HG02884 (cell line): Measurements from ENCODE around the gene CD300H.
"Not testable (repeated sequence)": the region's sequence is repeated elsewhere in the genome, so short reads cannot be mapped to it uniquely, and the experiment has no call there.

ENCODE experiments used
- ATAC-seq: cut with Tn5 transposase; IDR thresholded peaks from one replicate; pipeline ENCODE4 v1.9.1; 2021; ENCODE audit warnings: mild to moderate bottlenecking, moderate library complexity; ENCODE audit not compliant: unreplicated experiment

Gene CD300H

DNA sequence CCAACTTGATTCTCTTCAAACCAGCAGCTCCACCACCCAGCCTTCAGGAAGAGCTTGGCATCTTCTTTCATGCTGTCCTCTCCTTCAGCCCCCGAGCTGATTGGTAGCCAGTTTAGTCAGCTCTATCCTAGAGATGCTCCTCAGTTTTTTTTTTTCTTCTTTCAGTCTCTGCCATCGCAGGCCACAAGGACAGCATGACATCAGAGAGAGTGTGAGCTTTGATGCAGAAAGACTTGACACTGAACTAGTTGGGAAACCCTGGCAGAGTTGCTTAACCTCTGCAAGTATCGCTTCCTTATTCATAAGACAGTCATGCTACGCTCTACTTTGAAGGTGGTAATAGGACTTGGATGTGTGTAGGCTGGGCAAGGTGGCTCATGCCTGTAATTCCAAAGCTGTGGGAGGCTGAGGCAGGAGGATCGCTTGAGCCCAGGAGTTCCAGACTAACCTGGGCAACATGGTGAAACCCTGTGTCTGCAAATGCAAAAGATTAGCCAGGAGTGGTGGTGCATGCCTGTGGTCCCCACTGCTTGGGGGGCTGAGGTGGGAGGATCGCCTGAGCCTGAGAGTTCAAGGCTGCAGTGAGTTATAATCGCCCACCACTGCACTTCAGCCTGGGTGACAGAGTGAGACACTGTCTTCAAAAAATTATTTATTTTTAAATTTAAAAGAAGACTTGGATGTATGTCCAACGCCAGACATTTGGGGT lies 38.7 kb downstream of the CD300H start:
- peak; percentile 75 for ATAC-seq

DNA sequence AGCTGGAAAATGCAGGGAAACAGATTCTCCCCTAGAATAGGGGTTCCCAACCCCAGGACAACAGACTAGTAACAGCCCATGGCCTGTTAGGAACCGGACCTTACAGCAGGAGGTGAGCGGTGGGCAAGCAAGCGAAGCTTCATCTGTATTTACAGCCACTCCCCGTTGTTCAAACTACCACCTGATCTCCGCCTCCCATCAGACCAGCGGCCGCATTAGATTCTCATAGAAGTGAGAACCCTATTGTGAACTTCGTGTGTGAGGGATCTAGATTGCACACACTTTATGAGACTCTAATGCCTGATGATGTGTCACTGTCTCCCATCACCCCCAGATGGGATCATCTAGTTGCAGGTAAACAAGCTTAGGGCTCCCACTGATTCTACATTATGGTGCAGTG lies 39.6 kb downstream of the CD300H start:
- ATAC-seq: no peak

DNA sequence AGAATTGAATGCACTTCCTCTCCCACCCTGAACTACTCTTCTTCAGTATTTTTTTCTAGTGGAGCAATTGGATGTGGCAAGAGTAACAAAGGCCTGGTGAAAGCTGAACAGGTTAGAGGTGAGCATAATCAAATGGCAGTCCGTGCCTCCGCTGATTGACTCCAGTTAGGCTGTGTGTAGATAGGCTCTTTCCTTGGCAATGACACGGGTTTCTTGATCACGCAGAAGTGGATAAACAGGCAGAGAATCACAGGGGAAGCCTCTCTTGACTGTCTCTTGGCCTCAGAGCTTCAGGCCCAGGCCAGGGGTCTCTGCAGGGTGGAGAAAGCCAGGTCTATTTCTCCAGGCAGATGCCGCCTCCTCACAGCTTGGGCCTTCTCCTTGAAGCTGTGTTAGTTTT lies 40.2 kb downstream of the CD300H start:
- no peak for ATAC-seq

DNA sequence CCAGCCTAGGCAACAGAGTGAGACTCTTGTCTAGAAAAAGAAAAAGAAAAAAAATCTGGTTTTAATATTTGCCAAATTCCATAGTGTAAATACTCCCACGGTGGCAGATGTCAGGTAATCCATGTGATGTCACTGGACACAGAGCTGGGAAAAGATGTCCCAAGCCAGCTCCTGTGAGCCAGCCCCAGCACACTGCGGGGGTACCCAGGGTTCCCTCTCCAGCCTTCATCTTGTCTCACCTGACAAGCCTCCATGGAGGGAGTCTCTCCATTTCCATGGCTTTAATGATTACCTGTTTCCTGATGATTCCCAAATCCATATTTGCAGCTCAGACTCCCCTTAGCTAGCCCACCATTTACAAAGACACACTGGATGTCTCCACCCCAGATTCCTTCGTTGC lies 40.6 kb downstream of the CD300H start:
- ATAC-seq: no peak

DNA sequence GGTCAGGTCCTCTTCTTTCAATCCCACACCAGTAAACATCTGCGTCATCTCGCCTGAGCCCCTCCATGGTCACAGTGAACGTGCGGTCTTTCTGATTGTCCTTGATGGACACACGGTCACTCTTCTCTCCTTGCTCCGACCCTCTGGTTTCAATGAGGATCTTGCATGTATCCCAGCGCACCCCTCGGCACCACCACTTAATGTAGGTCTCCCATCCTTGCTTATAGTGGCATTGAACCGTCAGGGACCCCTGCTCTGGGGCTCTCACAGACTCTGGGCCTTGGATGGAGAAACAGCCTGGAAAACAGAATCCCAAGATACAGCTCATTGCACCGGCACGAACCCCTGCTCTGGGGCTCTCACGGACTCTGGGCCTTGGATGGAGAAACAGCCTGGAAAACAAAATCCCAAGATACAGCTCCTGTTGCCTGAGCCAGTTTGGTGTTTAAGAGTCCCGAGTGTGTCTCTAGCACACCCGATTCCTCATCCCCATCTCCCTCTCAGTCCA lies 41.5 kb downstream of the CD300H start:
- no peak for ATAC-seq

DNA sequence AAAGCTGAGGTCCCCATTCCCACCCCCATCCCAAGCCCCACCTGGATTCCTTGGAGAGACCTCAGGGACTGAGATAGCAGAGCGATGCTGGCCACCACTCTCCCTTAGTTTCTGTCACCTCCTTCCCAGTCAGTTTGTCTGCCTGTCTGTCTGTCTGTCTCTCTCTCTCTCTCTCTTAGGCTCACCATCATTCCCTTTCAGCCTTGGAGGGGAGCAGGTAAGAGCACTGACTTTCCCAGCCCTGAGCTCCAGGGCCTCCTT lies 41.9 kb downstream of the CD300H start:
- no peak for ATAC-seq

DNA sequence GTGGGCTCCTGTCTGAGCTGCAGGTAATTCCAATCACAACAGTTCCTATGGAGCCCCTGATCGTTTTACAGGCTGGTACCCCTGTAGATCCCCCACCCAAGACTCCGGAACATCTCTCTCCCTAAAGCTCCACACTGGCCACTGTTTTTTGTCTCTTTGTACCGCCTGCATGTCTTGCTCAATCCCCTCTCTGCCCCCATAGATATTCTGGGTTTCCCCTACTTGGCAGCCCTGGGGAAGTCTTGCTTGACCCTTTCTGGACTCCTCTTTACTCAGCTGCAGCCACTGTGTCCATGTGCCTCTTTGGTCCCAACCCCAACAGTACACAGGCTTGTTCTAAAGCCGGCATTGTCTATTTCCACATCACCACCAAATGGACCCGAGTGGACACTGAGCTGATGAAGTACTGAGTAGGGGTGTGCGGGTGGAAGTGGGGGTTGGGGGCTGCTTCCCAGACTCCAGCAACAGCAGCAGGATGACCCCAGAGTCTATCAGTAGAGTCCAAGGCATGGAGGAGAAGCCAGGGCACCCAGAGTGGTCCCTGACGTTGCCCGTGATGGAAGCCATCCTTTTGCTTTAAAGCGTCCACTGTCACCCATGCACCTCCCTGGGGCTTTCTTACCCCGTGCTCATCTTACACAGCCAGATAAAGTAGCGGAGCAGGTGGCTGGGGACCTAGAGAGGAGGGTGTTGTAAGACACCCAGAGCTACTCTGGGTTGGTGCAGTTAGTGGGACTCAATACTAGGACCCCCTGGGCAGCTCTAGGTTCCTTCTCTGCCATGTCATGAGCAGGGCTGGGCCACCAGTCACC lies 42.5 kb downstream of the CD300H start:
- ATAC-seq: no peak

DNA sequence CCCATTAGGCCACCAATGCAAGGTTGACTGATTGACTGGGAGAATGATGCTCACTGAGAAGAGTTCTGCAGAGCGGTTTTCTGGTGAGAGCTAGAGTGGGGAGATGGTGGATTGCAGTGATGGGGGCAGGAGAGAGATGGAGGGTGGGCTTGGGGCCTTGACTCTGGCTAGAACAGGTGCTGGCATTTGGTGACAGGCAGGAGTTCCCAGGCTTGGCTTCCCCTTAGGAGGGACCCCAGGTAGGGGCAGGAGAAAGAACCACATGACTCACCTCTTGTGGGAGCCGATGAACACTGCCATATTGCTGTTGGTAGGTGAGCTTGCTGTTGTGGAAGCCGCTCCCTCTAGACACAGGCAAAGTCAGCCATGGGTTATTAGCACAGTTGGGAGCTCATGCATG lies 44.0 kb downstream of the CD300H start:
- no peak for ATAC-seq

DNA sequence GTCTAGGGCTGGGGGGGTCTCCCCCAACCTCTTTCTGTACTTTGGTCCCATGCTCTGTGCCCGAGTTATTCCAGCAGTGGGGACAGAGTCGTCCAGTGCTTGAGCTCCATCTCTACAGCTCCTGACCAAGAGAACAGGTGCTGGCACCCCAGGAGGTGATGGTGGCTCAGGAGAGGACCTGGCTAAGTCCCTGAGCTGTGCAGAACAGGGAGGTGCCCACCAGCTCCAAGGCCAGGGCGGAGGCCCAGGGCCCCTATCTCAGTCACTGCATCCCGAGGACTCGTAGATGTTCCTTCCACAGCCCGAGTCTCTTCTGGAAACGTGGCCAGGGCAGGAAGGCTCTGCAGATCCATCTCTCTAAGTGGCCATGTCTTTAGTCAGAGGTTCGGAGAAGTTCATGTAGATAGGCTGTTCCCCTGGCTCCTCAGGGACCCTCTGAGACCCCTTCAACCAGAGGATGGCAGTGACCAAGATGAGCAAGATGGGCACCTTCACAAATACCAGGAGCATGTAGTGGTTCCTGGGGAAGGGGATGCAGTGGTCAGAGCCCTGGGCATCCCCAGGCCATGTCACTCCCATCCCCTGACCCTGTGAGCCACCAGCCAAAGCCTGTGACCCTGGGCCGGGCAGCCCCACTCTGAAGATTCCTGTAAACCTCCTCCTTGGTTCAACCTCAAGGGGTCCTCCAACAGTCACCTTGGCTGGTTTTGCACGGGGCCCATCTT lies 44.8 kb downstream of the CD300H start:
- no peak for ATAC-seq

DNA sequence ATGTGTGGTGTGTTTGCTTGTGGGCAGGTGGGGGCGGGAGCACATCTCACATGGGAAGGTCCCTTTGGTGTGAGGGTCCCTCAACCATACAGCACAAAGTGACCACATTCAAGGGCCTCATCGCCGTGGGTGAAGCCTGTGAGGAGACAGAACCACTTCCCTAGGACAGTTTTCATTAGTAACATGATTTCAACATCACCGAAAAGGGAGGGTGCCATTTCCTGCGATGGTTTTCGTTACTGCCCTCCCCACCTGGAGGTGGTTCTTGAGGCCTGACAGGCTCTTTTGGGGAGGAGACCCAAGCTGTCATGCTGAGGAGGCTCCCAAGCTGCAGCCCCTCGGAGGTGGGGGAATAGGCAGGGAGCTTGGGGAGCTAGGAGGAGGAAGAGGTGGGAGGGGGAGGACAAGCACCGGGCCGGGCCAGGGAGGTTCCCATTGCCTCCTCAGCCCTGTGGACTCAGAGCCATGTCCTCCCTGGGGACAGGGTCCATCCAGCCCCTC lies 45.6 kb downstream of the CD300H start:
- ATAC-seq: no peak

DNA sequence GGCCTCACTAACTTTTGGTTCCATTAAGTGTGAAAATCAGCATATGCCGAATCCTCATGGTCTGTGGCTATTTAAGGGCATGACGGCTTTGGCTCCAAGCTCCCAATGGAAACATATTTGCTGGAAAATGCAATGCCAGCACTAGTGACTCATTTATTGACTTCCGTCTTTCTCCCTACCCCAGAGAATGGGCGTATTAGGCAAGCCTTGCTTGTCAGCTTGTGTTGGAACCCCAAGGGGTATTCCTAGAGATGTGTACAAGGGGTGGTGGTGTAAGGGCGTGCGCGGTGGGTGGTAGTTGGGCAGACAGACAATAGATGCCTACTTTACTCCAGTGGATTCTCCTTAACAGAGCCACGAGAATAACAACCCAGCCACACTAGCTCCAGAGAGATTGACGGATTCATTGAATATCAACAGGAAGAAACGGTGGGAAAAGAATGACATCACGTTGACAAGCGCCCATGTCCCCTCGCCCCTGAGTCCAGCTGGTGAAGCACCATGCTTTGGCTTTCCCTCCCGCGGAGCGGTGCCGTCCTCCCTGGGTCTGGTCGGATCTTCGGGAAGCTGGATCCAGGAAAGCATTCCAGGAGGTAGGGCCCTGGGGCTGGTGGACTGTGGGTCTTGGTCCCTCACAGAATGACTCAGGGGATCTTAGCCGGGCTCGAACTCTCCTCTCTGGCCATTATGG lies 46.4 kb downstream of the CD300H start:
- no peak for ATAC-seq

DNA sequence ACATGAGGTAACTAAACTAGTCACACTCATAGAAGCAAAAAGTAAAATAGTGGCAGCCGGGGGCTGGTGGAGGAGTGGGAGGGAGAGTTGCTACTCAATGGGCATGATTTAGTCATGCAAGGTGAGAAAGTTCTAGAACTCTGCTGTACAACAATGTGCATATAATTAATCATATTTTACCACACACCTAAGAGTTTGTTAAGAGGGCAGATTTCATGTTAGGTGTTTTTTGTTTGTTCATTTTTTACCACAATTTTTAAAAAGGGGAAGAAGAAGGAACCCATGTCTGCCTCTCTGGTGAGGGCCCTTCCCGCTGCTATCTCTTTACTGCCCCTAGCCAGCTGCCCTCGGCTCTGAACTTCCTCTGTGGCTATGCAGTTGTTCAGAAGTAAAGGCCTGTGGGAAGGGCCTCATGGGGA lies 47.3 kb downstream of the CD300H start:
- ATAC-seq: no peak

DNA sequence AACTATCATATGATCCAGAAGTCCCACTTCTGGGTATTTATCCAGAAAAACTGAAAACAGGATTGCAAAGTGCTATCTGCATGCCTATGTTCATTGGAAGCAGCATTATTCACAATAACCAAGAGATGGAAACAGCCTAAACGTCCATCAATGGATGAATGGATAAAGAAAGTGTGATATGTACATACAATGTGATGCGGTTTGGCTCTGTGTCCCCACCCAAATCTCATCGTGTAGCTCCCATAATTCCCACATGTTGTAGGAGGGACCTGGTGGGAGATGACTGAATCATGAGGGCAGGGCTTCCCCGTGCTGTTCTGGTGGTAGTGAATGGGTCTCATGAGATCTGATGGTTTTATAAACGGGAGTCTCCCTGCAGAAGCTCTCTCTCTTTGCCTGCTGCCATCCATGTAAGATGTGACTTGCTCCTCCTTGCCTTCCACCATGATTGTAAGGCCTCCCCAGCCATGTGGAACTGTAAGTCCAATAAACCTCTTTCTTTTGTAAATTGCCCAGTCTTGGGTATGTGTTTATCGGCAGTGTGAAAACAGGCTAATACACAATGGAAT lies 48.8 kb downstream of the CD300H start:
- ATAC-seq: not testable (repeated sequence)

DNA sequence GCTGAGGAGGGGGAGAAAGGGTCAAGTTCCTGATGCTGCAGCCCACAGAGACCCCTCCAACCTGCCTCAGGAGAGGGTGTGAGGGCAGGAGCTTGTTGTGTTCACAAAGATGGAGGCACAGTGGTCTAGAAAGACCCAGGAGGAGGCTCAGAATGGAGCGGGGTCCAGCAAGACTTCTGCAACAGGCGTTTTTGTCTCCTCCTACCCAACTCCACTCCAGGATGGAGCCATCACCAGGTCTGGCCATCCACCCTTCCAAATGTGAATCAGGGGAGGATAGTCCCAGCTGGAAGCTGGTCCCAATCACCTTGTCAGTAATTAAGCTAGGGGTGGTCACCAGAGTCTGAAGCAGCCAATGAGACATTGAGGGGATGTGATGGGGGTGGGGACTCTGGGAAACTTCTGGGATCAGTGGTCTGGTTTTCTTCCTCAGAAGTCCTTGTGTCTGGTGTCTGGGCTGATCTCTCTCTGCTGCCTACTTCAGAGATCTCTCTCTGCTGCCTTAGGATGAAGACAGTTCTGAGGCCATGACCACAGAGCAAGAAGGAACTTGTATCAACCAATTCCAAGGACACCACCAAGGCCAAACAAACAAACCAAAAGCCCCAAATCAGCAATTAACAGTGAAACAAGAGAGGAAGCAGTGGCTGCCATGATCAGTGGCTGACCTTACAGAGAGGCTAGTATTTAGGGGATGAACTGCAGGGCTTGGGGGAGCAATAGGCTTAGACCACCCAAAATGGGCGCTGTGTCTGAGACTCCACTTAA lies 50.6 kb downstream of the CD300H start:
- ATAC-seq: no peak

DNA sequence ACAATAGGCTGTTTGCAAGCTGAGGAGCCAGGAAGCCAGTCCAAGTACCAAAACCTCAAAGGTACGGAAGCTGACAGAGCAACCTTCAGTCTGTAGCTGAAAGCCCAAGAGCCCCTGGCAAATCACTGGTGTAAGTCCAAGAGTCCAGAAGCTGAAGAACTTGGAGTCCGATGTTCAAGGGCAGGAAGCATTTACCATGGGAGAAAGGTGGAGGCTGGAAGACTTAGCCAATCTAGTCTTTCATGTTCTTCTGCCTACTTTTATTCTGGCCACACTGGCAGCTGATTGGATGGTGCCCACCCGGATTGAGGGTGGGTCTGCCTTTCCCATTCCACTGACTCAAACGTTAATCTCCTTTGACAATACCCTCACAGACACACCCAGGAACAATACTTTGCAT lies 51.4 kb downstream of the CD300H start:
- no peak for ATAC-seq

DNA sequence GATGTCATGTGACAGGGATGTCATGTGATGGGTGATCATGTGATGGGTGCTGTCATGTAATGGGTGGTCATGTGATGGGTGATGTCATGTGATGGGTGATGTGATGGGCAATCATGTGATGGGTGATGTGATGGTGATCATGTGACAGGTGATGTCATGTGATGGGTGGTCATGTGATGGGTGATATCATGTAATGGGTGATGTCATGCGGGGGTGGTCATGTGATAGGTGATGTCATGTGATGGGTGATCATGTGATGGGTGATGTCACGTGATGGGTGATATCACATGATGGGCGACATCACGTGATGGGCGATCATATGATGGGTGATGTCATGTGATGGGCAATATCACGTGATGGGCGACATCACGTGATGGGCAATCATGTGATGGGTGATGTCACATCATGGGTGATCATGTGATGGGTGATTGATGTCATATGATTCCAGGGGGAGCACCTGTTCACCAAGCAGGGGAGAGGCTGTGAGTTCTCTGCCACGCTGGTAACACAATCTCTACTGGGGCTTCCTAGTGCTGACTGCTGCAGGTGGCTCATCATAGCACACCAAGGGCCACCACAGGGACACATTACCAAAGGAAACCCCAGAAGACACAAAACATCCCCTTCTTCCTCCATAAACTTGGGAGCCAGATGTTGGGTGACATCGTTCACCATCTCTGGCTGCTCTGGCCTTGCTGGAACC lies 52.5 kb downstream of the CD300H start:
- ATAC-seq: no peak

DNA sequence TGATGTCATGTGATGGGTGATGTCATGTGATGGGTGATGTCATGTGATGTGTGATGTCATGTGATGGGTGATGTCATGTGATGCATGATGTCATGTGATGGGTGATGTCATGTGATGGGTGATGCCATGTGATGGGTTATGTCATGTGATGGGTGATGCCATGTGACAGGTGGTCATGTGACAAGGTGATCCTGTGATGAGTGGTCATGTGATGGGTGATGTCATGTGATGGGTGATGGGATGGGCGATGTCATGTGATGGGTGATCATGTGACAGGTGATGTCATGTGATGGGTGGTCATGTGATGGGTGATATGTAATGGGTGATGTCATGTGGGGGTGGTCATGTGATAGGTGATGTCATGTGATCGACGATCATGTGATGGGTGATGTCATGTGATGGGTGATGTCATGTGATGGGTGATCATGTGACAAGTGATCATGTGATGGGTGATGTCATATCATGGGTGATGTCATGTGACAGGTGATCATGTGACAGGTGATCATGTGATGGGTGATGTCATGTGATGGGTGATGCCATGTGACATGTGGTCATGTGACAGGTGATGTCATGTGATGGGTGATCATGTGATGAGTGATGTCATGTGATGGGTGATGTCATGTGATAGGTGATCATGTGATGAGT lies 53.2 kb downstream of the CD300H start:
- no peak for ATAC-seq

DNA sequence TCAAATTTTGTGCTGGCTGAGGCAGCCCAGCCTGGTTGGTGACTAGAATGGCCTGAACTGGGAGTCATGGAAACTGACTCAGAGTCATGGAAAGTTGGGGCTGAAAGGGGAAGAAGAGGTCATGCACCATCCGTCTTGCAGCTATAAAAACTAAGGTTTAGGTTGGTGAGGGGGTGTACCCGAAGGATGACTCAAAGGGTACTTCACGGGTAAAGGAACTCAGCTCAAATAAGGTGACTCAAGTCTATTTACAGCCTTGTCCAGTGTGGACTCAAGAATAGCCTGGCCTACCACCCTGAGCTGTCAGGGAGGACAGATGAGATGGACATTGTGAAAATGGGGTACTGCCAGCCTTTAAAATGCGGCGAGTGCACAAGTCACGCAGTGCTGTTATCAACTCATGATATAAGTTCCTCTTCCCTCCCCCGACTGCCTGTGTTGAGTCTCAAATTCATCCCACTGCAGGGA lies 54.7 kb downstream of the CD300H start:
- peak; percentile 47 for ATAC-seq

DNA sequence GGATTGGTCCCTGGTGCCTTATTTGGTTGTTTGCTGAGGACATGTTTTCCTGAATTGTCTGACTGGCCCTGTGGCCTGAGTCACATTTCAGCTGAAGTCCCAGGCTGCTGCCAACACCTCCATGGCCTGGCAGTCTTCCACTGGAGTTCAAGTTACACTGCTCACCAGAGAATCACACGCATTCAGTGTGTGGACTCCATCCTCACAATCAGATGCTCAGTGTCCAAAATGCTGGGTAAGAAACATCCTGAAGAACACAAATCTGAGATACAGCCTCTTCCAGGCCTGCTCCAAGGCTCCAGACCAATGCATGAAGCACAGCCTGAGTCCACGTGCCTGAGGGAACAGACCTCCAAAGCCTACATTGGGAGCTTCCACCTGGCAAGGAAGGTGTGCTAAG lies 55.3 kb downstream of the CD300H start:
- ATAC-seq: no peak
